Esophagus squamous epithelium (tissue), 5 donors: ENCODE measurements around the gene ITGB3. TPM values are rescaled to one million over a fixed set of nuclear protein-coding genes. Genes with fewer than 3 reads are reported as not detected.

Source experiments
- DNase-seq: peaks from one replicate; lab custom pipeline; 2025; lab: John Stamatoyannopoulos, UW
- H3K27ac ChIP-seq, 4 donors: fragments of 200-600 bp; sonication (generic); one replicate each; pipeline ENCODE4 v1.5.1; 2016 to 2019; ENCODE audit warnings: mild to moderate bottlenecking in 1 of 4
- H3K27me3 ChIP-seq, 4 donors: fragments of 200-600 bp; sonication (generic); 1 replicate in 3 of 4; 2 replicates in 1 of 4; pipeline versions ENCODE4 v1.5.1 to v1.6.0; 2017 to 2021; ENCODE audit warnings: antibody characterized with exemption in 1 of 4
- H3K36me3 ChIP-seq, 3 donors: fragments of 200-600 bp; sonication (generic); one replicate each; pipeline ENCODE4 v1.5.1; 2016 to 2019
- H3K4me1 ChIP-seq, 3 donors: fragments of 200-600 bp; sonication (generic); one replicate each; pipeline ENCODE4 v1.5.1; 2017 to 2019
- H3K4me3 ChIP-seq, 4 donors: fragments of 200-600 bp; sonication (generic); 1 replicate in 3 of 4; 2 replicates in 1 of 4; pipeline ENCODE4 v1.5.1; 2016 to 2019; ENCODE audit warnings: mild to moderate bottlenecking in 2 of 4, moderate library complexity in 1 of 4
- H3K9me3 ChIP-seq, 3 donors: fragments of 200-600 bp; sonication (generic); one replicate each; pipeline ENCODE4 v1.5.1; 2016 to 2019
- CTCF ChIP-seq, 6 experiments: fragments of 450-650 bp in 4 of 6; fragments of 200-600 bp in 2 of 6; sonication (generic) in 2 of 6; IDR thresholded peaks; one replicate each; pipeline ENCODE4 v1.5.1; 2016 to 2019; ENCODE audit warnings: antibody characterized with exemption in 6 of 6, mild to moderate bottlenecking in 4 of 6, moderate library complexity in 4 of 6
- POLR2A ChIP-seq, 4 donors: fragments of 450-650 bp; IDR thresholded peaks; one replicate each; pipeline ENCODE4 v1.6.1; 2017; ENCODE audit warnings: antibody characterized with exemption in 4 of 4, mild to moderate bottlenecking in 4 of 4, moderate library complexity in 3 of 4
- WGBS, 2 donors: methylation state at CpG; one replicate each; pipeline ENCODE4 v1.1.5; 2018; 5-methylcytosine and 5-hydroxymethylcytosine counted together
- intact Hi-C: fragments of 100-400 bp; cut with DNase I; formaldehyde crosslinking; loops from one replicate; pipeline ENCODE4 v1.15.0; 2022
- total RNA-seq, 4 donors: library from RNA; depleted of rRNA; stranded (reverse); fragments of >200 nt; gene quantifications; one replicate each; pipeline ENCODE4 v1.1.0, GENCODE V29; 2016
- donor health status: DM: yes; HTN: yes; CAD: no.

Gene ITGB3
- total RNA-seq, 4 donors from 2014 or later, result 0.23 to 7.2 (median 2.8) TPM

GRCh38 chr17:47330548-47330947, 76.9 kb downstream of the ITGB3 start:
- WGBS, 2 donors, result 95 to 100% methylated on average over 2 of the region's 2 CpGs

GRCh38 chr17:47332287-47332686, 78.7 kb downstream of the ITGB3 start:
- Histone ChIP-seq H3K27ac (no peak overlapping the region), H3K27me3 (no peaks in the 10 kb centered on the region), H3K4me3 (no peak overlapping the region), H3K9me3 (no peaks in the 10 kb centered on the region), H3K4me1 (no peaks in the 10 kb centered on the region), H3K36me3 (peaks cover 0 to 7% (median 0%) of the 10 kb centered on the region in 3 donors)
- intact Hi-C loops, result no loop called here
- DNase-seq, result no peak
- no peak for TF ChIP-seq POLR2A (IDR thresholded peaks at IDR 0.05)
- no peak for TF ChIP-seq CTCF (IDR thresholded peaks at IDR 0.05)

More at GRCh38 chr17:47330548-47330947, 76.9 kb downstream of the ITGB3 start:
- H3K27me3 ChIP-seq, result no peaks in the 10 kb centered on the region
- H3K4me1 ChIP-seq, result no peaks in the 10 kb centered on the region
- intact Hi-C loops, result no loop called here
- H3K36me3 ChIP-seq, result peaks cover 0 to 7% (median 0%) of the 10 kb centered on the region in 3 donors
- H3K4me3 ChIP-seq, result no peak overlapping the region
- DNase-seq, result no peak
- H3K9me3 ChIP-seq, result no peaks in the 10 kb centered on the region
- no peak overlapping the region for H3K27ac ChIP-seq
- TF ChIP-seq CTCF (IDR thresholded peaks at IDR 0.05), result no peak
- no peak for TF ChIP-seq POLR2A (IDR thresholded peaks at IDR 0.05)

GRCh38 chr17:47335101-47335936, 81.7 kb downstream of the ITGB3 start:
- Histone ChIP-seq H3K36me3 (peaks cover 0 to 7% (median 0%) of the 10 kb centered on the region in 3 donors), H3K27ac (no peak overlapping the region)
- TF ChIP-seq CTCF (IDR thresholded peaks at IDR 0.05) (no peak), POLR2A (IDR thresholded peaks at IDR 0.05) (no peak)

GRCh38 chr17:47338026-47338425, 84.4 kb downstream of the ITGB3 start:
- Histone ChIP-seq H3K4me1 (no peaks in the 10 kb centered on the region), H3K27ac (no peak overlapping the region), H3K36me3 (peaks cover 0 to 13% (median 0%) of the 10 kb centered on the region in 3 donors), H3K4me3 (no peak overlapping the region), H3K27me3 (no peaks in the 10 kb centered on the region), H3K9me3 (no peaks in the 10 kb centered on the region)
- no peak for TF ChIP-seq CTCF (IDR thresholded peaks at IDR 0.05)
- TF ChIP-seq POLR2A (IDR thresholded peaks at IDR 0.05), result no peak
- intact Hi-C loops, result no loop called here
- 89 to 91% methylated on average over 3 of the region's 3 CpGs for WGBS, 2 donors
- DNase-seq, result no peak

More at GRCh38 chr17:47335101-47335936, 81.7 kb downstream of the ITGB3 start:
- Histone ChIP-seq H3K4me1 (no peaks in the 10 kb centered on the region), H3K27me3 (no peaks in the 10 kb centered on the region), H3K9me3 (no peaks in the 10 kb centered on the region), H3K4me3 (no peak overlapping the region)
- no peak for DNase-seq
- intact Hi-C loops, result no loop called here
- WGBS, 2 donors, result 77 to 82% methylated on average over 4 of the region's 4 CpGs

GRCh38 chr17:47352848-47353247, 99.2 kb downstream of the ITGB3 start:
- 70 to 89% methylated on average over 1 of the region's 1 CpG for WGBS, 2 donors
- no peaks in the 10 kb centered on the region for H3K27me3 ChIP-seq
- H3K36me3 ChIP-seq, result no peaks in the 10 kb centered on the region
- intact Hi-C loops, result no loop called here
- TF ChIP-seq POLR2A (IDR thresholded peaks at IDR 0.05), result no peak
- H3K4me1 ChIP-seq, result peaks cover 0 to 11% (median 0%) of the 10 kb centered on the region in 3 donors
- no peaks in the 10 kb centered on the region for H3K9me3 ChIP-seq
- DNase-seq, result no peak
- no peak overlapping the region for H3K27ac ChIP-seq
- H3K4me3 ChIP-seq, result no peak overlapping the region
